HT-29 (cell line): Measurements from ENCODE around the gene ABHD12. TPM values are rescaled to one million over a fixed set of nuclear protein-coding genes. Genes with fewer than 3 reads are reported as not detected.
"Not testable (repeated sequence)": the region's sequence is repeated elsewhere in the genome, so short reads cannot be mapped to it uniquely, and the experiment has no call there.

Experiments
- DNase-seq: peaks from one replicate; pipeline ENCODE4 v3.0.0-alpha.2; 2015; ENCODE audit warnings: low spot score
- total RNA-seq: library from RNA; depleted of rRNA; stranded (reverse); fragments of >200 nt; shearing (Covaris generic); gene quantifications from 2 replicates; pipeline ENCODE4 v1.2.3, GENCODE V29; 2014

Gene ABHD12
- total RNA-seq, 1 experiment from 2014 or later = 105 TPM

DNA sequence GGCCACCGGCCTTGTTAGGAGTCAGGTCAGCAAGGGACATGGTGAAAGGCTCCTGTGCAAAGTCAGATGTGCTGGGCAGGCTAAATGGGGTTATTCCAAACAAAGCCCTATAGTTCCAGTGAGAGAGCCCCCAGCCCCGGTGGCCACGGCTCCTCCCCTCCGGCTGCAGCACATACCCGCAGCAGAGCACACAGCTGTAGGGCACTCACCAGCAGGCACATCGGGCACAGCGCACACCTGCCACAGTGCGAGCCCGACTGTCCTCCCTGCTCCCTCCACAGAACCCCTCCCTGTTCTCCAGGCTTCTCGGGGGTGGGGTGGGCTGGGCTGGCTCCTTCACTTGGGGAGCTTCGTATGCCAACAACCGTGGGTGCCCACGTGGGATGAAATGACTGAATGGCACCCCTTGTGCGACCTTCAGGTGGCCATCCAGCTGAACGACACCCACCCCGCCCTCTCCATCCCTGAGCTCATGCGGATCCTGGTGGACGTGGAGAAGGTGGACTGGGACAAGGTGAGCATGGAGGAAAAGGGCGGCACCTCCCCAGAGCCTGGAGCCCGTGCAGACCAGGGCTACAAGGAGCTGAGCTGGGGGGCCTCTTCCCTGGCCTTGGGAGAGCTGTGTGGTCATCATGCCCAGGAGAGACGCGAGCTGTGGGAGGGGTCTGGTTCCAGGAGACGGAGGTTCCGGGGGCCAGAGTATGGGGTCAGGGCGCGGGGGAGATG, 111.8 kb downstream of the ABHD12 start:
- no peak for DNase-seq

DNA sequence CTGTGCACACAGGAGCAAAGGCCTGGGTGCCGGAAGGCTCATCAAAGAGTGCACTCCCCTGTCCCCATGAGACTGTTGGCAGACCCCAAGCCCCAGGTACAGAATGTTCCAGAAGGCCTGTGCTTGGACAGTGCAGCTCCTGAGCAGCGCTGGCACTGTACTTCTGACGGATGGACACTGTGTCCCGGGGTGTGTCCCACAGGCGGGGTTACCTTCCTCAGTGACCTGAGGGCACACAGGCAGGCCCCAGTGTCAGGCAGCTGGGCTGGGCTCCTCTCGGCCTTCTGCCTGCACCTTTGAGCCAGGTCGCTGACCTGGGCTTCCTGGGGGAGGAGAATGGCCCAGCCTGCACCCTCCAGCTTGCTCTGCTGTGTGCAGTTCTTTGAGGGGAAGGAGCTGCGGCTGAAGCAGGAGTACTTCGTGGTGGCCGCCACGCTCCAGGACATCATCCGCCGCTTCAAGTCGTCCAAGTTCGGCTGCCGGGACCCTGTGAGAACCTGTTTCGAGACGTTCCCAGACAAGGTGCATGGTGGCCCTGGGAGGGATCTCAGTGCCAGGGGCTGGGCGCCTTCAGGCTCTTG, 112.6 kb downstream of the ABHD12 start:
- no peak for DNase-seq

DNA sequence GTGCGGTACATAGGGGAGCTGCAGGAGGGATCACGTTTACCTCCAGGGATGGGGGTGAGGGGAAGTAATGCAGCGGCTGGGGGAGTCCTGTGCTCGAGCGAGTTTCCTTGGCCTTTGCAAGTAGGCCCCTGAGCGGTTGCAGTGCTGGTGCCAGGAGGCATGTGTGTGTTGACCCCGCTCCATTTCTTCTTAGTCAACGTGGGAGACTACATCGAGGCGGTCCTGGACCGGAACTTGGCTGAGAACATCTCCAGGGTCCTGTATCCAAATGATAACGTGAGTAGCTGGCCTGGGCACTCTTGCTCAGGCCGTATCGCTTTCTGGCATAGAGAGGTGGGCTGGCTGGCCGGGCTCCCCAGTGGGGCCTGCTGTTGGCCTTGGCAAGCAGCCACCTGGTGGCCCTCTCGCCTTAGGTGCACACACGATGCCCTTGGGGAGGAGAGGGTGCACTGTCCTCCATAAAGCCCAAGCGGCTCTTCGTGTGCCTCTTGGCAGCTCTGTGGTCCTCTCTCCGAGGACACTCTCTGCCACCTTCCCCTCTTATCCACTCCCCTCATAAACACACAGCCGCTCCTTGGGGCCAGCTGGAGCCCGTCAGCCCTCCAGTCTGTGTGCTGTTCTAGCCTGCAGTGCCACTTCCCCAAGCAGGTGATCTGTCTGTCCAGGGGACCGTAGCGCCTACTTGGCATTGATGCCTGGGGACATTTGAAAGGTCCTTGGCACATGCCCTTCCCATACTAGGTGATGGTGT, 113.4 kb downstream of the ABHD12 start:
- DNase-seq = no peak

DNA sequence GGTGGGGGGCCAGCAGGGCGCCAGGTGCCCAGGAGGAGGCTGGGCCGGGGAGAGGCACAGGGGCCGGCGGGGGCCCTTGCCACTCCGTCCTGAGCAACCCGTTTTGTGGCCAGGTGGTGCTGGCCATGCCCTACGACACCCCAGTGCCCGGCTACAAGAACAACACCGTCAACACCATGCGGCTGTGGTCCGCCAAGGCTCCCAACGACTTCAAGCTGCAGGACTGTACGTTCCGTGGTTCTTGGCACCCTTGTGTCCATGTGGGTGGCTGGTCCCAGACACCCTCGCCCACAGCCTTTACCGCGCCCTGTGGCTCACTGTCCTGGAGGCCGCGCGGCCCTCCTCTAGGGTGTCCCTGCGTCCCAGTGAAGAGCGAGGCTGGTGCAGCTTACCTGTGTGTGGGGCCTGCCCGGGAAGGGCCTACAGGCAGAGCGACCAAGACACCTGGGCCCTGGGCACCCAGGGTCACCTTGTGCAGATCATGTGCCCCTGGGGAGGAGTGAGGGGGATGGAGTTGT, 114.0 kb downstream of the ABHD12 start:
- DNase-seq = no peak

DNA sequence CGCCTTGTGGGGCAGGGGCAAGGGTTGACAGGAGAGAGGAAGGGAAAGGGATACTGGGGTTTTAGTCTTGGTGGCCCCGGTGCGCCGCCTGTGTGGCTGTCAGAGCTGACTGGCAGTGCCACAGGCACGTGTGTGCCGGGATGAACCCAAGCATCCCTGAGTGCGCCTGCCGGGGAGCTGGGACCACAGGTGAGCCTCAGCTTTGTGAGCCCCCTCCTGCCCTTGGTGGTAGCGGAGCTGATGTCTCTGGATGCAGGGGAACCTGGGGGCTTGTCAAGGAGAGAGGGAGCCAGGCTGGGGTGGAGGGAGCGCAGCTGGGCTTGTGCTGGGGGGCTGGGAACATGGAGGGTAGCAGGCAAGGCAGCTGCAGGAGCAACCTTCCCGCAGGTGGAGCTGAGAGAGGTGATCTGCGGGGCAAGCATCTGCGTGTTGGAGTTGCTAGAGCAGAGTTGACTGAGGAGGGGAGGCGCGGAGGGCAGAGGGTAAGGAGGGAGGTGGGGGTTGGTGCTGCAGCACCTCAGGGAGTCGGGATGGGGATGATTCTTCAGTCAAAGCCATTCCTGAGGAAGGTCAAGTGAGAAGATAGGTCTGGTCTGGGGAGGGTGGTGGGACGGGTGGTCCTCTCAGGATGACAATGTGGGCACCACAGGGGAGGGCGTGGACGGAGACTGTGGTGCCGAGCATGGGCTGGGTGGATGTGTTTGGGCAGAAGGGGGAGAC, 114.7 kb downstream of the ABHD12 start:
- no peak for DNase-seq

DNA sequence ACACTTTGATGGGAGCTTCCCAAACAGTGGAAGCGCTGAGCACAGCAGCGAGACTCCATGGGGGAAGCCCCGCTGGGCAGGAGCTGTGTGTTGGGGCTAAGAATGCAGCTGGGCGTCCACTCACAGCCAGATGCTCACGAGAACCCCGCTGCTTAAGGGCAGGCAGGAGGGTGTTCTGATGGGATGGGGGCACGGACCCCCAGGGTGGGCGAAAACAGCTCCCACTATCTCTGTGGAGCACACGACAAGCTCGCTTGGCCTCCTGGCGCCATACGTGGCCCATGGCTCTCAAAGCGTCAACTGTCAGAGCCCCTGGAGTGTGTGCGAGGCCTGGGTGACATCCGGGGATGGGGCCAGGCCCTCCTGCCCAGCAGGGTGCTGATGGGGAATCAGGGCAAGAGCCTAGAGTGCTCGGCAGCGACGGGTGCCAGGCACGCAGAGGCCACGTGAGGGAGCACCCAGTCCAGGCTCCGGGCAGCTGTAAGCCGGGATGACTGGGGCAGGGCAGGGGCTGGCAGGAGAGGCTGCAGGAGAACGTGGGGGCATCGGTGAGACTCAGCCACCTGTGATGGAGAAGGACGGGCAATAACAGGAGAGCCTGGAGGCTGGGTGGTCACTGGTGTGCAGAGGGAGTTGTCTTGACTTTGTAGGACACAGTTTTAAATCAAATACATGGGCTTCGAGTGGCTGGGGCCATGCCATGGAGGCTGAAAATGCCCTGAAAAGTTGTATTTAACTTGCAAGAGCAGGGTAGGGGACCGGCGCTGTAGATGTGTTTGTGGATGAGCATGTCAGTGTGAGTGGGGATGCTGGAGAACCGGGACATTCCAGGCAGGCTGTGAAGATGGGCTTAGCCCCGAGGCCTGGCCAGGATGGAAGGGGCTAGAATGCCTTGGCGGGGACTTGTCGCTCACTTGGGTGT, 115.5 kb downstream of the ABHD12 start:
- no peak for DNase-seq

DNA sequence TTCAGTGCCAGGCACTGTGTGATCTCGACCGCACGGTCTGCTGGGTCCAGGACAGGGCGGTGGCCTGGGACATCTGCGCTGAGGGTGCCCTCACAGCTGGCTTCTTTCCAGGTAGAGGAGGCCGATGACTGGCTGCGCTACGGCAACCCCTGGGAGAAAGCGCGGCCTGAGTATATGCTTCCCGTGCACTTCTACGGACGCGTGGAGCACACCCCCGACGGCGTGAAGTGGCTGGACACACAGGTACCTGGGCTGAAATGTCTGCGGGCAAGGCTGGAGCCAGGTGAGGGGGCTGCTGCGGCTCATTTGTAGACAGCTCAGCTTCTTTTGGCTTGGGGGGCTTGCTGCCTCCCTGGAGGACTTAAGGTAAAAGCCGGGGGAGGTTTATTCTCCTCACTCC, 116.2 kb downstream of the ABHD12 start:
- no peak for DNase-seq

DNA sequence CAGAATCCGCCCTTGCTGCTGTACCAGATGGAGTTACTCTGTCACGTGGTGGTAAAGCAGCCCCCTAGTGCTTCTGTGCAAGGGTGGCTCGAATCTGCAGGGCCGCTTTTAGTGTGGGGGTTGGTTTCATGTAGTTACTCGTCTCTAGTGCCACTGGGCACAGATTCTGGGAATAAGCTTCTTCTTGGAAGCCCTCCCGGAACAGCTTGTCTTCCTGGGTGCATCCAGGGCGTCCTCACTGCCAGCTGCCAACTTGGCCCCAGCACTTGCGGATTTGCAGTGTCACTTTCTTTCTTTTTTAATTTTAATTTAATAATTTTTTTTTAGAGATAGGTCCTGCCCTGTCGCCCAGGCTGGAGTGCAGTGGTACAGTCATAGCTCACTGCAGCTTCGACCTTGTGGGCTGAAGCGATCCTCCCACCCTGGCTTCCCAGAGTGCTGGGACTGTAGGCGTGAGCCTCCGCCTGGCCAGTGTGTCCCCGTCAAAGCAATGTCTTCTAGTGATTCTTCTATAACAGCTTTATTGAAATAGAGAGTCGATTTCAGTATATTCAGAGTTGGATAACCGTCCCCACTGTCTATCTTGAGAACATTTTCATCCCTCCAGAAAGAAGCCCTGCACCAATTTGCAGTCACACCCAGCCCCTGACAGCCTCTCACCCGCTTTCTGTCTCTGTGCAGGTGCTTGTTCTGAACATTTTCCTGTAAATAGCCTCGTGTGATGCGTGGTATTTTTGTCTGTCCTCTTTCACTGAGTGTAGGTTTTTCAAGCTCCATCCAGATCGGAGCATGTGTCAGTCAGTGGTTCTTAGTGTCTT, 116.9 kb downstream of the ABHD12 start:
- DNase-seq = no peak

DNA sequence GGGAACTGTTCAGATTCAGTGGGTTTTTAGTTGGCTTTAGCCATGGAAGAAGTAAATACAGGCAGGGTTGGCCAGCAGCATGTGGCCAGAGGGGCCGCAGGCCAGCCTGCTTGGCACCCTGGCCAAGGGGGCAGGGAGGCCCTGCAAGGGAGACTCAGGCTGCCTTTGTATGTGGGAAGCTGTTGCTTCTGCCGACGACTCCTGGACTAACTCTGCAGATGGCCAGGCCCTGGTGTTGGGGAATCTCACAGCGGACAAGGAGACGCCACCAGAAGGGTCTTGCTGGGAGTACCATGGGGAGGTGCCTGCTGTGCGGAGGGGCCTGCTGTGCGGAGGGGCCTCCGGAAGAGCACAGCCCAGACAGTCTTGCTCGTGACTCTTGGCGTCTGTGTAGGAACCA, 117.6 kb downstream of the ABHD12 start:
- no peak for DNase-seq

DNA sequence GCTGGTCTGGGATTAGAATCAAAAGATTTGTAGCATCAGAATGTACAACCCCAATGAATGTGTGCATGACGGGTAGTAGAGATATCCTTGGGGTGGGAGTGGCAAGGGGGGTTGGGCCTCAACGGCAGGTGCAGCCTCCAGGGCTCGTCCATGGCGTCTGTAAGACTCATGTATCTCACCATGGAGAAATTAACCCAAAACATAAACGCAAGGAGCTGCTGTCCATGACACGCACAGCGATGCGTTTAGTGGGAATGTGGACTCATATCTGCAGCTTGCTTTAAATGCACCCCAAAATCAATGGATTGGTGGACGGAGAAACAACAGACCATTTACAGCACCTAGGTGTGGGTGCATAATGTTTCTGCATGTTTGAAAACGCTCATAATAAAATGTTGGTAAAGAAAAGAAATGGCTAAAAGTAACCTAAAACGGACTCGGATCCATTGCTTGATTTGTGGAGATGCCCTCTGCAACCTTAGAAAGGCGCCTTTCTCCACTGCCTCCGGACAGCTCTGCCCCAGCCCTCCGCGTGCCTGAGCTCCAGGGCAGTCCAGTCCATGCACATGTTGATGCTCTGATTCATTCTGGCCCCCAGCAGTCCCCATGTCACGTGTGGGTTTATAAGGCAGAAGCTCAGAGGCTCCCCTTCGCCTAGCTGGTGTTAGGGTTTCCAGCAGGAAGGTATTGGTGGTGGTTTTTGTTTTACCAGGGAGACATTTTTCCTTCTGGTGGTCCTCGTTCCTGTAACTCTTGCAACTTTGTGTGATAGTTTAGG, 118.2 kb downstream of the ABHD12 start:
- DNase-seq = no peak

DNA sequence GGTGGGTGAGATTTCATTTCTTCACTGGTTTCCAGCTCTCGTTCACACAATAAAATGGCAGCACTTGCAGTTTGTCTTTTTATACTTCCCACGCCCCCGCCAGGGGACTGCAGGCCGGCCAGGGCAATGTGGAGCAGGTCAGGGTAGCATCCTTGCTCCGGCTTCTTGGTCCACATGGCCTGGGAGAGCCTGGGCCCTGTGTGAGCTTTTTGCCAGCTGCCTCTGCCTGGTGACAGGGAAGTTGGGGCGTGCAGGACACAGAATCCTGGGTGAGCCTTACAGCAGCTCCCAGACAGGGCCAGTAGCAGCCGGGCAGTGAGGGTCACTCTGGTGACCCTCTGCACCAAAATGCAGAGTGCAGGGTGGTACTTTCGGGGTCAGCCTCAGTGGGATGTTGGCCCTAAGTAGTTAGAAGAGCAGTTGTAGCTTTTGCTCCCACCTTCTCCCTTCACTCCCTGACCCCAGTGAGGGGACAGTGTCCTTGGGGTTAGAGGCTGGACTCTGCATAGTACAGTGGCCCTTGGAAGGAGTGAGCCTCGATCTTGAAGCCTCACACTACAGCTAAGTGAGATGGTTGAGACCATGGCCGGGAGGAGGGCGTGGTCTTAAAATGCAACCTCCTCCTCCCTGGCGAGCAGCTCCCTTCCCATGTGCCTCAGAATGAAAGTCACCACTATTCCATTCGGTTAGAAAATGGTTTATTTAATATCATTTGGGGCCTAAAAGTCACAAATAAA, 119.0 kb downstream of the ABHD12 start:
- no peak for DNase-seq

DNA sequence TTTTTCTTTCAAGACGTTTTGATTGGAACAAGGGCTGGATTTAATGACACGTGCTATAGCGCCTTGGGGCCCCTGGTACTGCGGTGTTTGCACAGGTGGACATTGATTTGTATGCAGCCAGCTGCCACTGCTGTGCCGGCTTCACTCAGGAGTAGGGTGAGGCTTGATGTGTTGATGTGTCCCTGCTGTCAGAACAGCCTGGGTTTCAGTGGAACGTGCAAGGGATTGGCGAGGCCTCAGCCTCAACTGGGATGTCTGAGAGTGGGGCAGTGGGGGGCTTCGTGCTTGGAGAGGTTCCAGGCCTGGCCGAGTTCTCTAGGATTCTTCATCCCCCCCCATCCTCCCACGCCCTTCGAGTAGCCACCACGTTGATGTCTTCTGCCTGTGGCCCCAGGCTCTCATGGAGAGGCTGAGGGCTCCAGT, 119.8 kb downstream of the ABHD12 start:
- DNase-seq = no peak

DNA sequence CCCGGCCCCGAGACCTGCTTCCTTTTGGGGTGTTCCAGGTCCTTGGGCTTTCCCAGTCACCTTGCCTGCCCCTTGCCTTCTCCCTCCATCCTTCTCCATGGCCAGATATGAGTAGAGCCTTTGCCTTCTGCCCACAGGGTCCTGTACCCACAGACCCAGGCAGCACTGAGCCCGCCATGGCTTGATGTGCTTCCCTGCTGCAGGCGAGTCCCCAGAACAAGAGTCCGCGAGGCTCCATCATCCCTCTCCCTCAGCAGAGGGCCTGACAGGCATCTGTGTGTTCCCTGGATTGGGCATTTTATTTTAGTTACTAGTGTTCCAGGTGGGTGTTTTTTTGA, 120.8 kb downstream of the ABHD12 start:
- DNase-seq = no peak

DNA sequence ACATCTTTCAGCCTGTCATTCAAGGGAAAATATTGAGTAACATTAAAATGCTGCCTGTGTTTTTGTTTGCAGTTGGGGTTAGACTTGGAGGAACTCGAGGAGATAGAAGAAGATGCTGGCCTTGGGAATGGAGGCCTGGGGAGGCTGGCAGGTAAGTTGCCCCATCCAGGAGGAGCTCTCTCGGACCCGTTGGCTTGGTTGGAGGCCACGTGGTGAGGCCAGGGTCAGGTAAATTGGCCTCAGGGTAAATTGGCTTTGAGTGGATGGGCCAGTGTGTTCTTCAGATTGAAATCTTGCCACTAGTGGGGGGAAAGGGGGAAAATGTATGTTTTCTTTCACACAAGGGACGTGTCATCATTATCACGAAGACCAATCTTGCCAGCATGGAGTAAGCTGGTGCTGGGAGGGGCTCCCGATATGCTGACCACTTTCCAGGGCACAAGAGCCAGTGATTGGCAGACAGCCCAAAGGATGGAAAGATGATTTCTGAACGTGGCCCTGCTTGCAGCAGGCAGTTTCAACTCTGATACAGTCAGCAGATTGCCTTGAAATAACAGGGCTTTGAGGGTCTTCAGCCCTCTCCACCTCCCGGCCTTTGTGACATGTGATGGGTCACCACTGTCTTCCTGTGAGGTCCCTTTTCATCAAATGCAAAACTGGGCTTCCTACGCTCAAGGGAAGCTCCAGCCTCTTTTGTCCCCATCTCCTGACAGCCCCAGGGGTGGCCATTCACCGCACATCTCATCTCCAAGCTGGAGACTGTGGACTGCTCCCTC, 121.4 kb downstream of the ABHD12 start:
- DNase-seq = no peak

DNA sequence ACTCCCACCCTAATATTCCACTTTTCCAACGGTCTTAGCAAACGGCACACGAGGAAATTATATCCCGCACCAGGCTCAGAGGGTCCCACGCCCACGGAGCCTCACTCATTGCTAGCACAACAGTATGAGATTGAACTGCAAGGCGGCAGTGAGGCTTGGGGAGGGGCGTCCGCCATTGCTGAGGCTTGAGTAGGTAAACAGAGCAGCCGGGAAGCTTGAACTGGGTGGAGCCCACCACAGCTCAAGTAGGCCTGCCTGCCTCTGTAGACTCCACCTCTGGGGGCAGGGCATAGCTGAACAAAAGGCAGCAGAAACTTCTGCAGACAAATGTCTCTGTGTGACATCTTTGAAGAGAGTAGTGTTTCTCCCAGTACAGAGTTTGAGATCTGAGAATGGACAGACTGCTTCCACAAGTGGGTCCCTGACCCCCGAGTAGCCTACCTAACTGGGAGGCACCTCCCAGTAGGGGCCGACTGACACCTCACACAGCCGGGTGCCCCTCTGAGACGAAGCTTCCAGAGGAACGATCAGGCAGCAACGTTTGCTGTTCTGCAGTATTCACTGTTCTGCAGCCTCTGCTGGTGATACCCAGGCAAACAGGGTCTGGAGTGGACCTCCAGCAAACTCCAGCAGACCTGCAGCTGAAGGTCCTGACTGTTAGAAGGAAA, 129.7 kb downstream of the ABHD12 start:
- not testable (repeated sequence) for DNase-seq

DNA sequence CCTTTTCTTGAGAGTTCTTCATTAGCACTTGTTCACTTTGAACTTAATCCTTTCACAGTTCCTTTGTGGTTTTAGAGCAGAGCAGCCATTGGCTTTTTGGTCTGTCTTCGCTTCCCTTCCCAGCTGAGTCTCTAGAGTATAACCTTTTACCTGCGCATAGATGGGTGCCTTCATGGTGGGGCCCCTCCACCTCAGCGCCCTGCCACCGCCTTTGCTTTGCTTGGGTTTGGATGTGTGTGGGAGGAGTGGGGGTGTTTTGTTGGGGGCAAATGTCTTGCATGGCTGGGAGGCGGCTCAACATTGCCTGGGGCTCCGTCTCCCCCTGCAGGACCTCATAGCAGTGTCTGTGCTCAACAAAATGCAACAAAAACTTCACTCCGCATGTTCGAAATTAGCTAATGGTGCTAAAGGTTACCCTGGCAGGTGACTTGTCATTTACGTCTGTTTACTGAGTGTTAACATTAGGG, 130.8 kb downstream of the ABHD12 start:
- DNase-seq = no peak

DNA sequence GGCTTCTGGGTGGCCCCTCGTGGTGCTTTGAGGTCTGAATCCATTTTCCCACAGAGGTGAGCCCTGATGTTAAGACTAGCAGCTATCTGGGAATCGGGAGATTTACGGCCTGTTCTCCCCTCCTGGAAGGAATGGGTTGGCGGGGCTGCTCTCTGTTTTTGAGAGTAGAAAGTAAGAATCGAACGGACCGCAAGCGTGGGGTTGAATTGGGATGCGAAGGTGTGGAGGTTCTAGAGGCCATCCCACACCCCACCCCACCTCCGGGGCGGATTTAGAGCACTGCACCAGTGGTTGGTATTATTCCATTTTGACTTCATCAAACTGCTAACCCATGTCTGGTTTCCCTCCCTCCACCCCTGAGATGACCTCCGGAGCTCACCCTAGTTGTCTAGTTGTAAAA, 131.3 kb downstream of the ABHD12 start:
- DNase-seq = no peak
